GM12873 (cell line): ENCODE results near the gene GDPD5.

ENCODE experiments used
- TF ChIP-seq, protein P1 (sequence below): IDR thresholded peaks from 2 replicates; pipeline ENCODE4 v1.5.1; 2012; ENCODE audit warnings: low read depth, mild to moderate bottlenecking, moderate library complexity, low read length, control low read depth; ENCODE audit not compliant: insufficient read depth; ENCODE audit errors: missing control alignments

GDPD5 gene

GRCh38 chr11:75428281-75428724 is 97.4 kb downstream of the GDPD5 start:
- TF ChIP-seq, protein P1, sequence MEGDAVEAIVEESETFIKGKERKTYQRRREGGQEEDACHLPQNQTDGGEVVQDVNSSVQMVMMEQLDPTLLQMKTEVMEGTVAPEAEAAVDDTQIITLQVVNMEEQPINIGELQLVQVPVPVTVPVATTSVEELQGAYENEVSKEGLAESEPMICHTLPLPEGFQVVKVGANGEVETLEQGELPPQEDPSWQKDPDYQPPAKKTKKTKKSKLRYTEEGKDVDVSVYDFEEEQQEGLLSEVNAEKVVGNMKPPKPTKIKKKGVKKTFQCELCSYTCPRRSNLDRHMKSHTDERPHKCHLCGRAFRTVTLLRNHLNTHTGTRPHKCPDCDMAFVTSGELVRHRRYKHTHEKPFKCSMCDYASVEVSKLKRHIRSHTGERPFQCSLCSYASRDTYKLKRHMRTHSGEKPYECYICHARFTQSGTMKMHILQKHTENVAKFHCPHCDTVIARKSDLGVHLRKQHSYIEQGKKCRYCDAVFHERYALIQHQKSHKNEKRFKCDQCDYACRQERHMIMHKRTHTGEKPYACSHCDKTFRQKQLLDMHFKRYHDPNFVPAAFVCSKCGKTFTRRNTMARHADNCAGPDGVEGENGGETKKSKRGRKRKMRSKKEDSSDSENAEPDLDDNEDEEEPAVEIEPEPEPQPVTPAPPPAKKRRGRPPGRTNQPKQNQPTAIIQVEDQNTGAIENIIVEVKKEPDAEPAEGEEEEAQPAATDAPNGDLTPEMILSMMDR: no peak

- TF ChIP-seq, protein P1: no peak
Measured at GRCh38 chr11:75427181-75427580, 98.6 kb downstream of the GDPD5 start.

- TF ChIP-seq, protein P1: no peak
Measured at GRCh38 chr11:75426720-75427086, 99.0 kb downstream of the GDPD5 start.

- TF ChIP-seq, protein P1: peak; percentile 27
Measured at GRCh38 chr11:75425422-75425821, 100.3 kb downstream of the GDPD5 start.

DNA sequence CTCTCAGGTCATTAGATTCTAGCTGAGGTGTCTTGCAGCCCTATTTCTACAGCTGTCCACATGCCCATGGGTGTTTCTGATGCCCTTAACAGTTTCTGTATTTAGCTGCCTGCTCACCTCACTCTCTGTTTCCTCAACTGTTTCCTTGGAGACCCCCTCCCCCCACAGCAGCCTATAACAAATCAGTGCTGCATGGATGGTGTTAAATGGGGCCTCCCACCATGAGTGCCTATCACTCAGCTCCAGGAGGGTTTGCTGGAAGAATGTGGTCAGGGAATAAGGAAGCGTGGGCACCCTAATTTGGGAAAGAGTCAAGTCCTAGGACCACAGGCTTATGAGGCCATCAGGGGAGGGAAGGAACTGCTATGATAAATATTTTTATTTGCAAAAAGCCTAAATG is 101.3 kb downstream of the GDPD5 start:
- TF ChIP-seq, protein P1: no peak

DNA sequence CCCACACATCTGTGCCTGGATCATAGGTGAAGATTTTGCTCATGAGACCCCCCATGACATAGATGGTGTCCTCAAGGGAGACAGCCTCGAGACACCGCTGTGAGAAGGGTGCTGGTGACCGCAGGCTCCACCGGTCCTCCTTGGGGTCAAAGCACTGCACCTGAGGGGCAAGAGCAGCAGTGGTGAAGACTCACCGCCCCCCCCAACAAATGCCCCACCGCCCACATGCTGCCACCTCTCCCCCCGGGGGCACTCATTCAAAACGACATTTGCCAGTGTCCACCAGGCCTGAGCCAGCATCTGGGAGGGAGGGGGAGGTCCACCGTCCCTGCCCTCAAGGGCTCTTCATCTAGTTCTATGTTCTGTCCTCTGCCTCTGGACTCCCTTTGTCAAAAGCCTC is 102.0 kb downstream of the GDPD5 start:
- TF ChIP-seq, protein P1: no peak

DNA sequence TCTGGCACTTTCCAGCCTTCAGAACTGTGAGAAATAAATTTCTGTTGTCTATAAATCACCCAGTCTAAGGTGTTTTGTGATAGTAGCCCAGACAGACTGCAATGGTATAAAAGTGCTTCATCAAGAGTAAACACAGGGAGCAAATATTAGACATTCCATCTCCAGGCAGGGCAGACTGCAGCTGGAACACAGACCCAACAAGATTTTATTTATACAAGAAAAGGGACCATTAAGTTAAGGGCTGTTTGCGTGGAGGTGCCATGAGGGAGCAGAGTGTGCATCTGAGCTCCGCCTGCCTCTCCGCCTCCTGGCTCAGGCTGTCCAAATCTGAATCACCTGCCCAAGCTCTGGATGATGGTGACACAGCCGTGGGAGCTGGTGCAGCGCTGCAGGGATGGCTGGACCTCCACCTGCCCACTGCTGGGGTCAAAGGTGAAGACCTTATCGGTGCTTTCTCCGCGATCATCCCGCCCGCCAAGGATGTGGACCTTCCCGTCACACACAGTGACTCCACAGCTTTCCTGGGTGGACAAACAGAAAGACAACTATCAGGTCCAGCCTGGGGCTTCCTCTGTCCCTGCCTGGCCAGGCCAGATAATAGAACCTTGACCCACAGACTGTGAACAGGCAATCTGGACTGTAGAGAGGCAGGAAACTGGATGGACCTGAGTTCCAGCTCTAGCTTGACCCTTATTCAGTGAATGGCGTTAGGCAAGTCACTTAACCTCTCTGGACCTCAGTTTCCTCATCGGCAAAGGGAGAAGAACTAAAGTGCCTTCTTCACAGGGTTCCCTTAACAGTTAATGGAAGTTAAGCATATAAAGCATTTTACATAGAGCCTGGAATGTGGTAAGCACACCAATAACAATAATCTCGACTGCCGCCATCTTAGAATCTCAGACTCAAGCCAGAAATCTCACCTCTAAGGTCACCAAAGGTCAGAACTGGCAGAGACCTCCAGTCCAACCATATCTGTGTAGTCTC is 103.2 kb downstream of the GDPD5 start:
- TF ChIP-seq, protein P1: no peak
